BLaER1 treated with 17β-estradiol and CSF1 and Interleukin-3, amounts not matched to agents 10 nM and 100 nM (cell line): ENCODE measurements around the gene MLIP.
"Not testable (repeated sequence)": the region's sequence is repeated elsewhere in the genome, so short reads cannot be mapped to it uniquely, and the experiment has no call there.

ENCODE experiments used
- H3K27ac ChIP-seq, 11 experiments: shearing (Covaris generic); formaldehyde crosslinking; 2 replicates each; pipeline ENCODE4 v1.8.1; 2022
- H3K27me3 ChIP-seq, 11 experiments: shearing (Covaris generic); formaldehyde crosslinking; 2 replicates each; pipeline ENCODE4 v1.8.1; 2022
- H3K36me3 ChIP-seq, 11 experiments: shearing (Covaris generic); formaldehyde crosslinking; 2 replicates each; pipeline ENCODE4 v1.8.1; 2022
- H3K4me1 ChIP-seq, 10 experiments: shearing (Covaris generic); formaldehyde crosslinking; 2 replicates each; pipeline ENCODE4 v1.8.1; 2022
- H3K4me2 ChIP-seq, 11 experiments: shearing (Covaris generic); formaldehyde crosslinking; 2 replicates each; pipeline ENCODE4 v1.8.1; 2022
- H3K4me3 ChIP-seq, 10 experiments: shearing (Covaris generic); formaldehyde crosslinking; 2 replicates each; pipeline ENCODE4 v1.8.1; 2022
- H3K9ac ChIP-seq, 11 experiments: shearing (Covaris generic); formaldehyde crosslinking; 2 replicates each; pipeline ENCODE4 v1.8.1; 2022
- H3K9me3 ChIP-seq, 11 experiments: shearing (Covaris generic); formaldehyde crosslinking; replicated peaks in 1 of 11; 2 replicates each; pipeline ENCODE4 v1.8.1; 2022
- H4K20me1 ChIP-seq, 11 experiments: shearing (Covaris generic); formaldehyde crosslinking; 2 replicates each; pipeline ENCODE4 v1.8.1; 2022
- Cebpa-rat ChIP-seq, 11 experiments: shearing (Covaris generic); IDR thresholded peaks; 2 replicates each; pipeline ENCODE4 v1.8.1; 2022

The MLIP gene

GRCh38 chr6:54196905-54197304 lies 85.7 kb downstream of the MLIP start:
- Histone ChIP-seq H3K4me1 (peaks cover 0 to 9% (median 0%) of the 10 kb centered on the region in 10 experiments; a peak in 4 of 20 replicates), H3K9ac (no peak overlapping the region), H3K36me3 (no peaks in the 10 kb centered on the region), H3K9me3 (no peaks in the 10 kb centered on the region), H4K20me1 (no peaks in the 10 kb centered on the region), H3K4me3 (no peak overlapping the region), H3K27me3 (no peaks in the 10 kb centered on the region), H3K4me2 (no peak overlapping the region), H3K27ac (no peak overlapping the region)
- no peak for TF ChIP-seq Cebpa-rat (IDR thresholded peaks at IDR 0.05)

GRCh38 chr6:54198134-54198533 lies 86.9 kb downstream of the MLIP start:
- no peaks in the 10 kb centered on the region for H3K9me3 ChIP-seq
- H3K27me3 ChIP-seq: no peaks in the 10 kb centered on the region
- no peaks in the 10 kb centered on the region for H4K20me1 ChIP-seq
- no peaks in the 10 kb centered on the region for H3K36me3 ChIP-seq
- no peak overlapping the region for H3K4me3 ChIP-seq
- H3K4me2 ChIP-seq: peak overlapping the region in 4 of 11 experiments; percentile 5 to 41 (median 27); a peak in 4 of 22 replicates
- peak in 4 of 11 experiments; percentile 20 to 65 (median 52); a peak in 3 of 22 replicates for TF ChIP-seq Cebpa-rat (IDR thresholded peaks at IDR 0.05)
- H3K9ac ChIP-seq: no peak overlapping the region
- no peak overlapping the region for H3K27ac ChIP-seq
- peaks cover 0 to 9% (median 0%) of the 10 kb centered on the region in 10 experiments; a peak in 4 of 20 replicates for H3K4me1 ChIP-seq

- not testable (repeated sequence) for H3K27ac ChIP-seq, H3K27me3 ChIP-seq, H3K36me3 ChIP-seq, H3K9ac ChIP-seq, H3K4me1 ChIP-seq, H3K9me3 ChIP-seq, H3K4me2 ChIP-seq, H3K4me3 ChIP-seq, H4K20me1 ChIP-seq
Observed at GRCh38 chr6:54203474-54204035, 92.3 kb downstream of the MLIP start.

- Histone ChIP-seq H3K27ac (no peak overlapping the region), H3K9ac (no peak overlapping the region), H3K4me2 (no peak overlapping the region), H3K9me3 (0 out of 22 replicates have a peak, but pooled peaks cover 0 to 4% (median 0%) of the 10 kb centered on the region in 11 experiments), H3K27me3 (no peaks in the 10 kb centered on the region), H3K4me3 (no peak overlapping the region), H4K20me1 (no peaks in the 10 kb centered on the region), H3K36me3 (no peaks in the 10 kb centered on the region), H3K4me1 (no peaks in the 10 kb centered on the region)
- TF ChIP-seq Cebpa-rat (IDR thresholded peaks at IDR 0.05): no peak
Observed at GRCh38 chr6:54204921-54205591, 93.8 kb downstream of the MLIP start.

- Histone ChIP-seq H3K4me1 (no peaks in the 10 kb centered on the region), H3K4me3 (no peak overlapping the region), H3K27ac (no peak overlapping the region), H3K9me3 (0 out of 22 replicates have a peak, but pooled peaks cover 0 to 4% (median 0%) of the 10 kb centered on the region in 11 experiments), H3K9ac (no peak overlapping the region), H3K27me3 (no peaks in the 10 kb centered on the region), H4K20me1 (no peaks in the 10 kb centered on the region), H3K4me2 (no peak overlapping the region), H3K36me3 (no peaks in the 10 kb centered on the region)
- no peak for TF ChIP-seq Cebpa-rat (IDR thresholded peaks at IDR 0.05)
Observed at GRCh38 chr6:54206510-54206909, 95.3 kb downstream of the MLIP start.

- H4K20me1 ChIP-seq, H3K4me1 ChIP-seq, H3K27ac ChIP-seq, H3K4me2 ChIP-seq, H3K9ac ChIP-seq, H3K4me3 ChIP-seq, H3K9me3 ChIP-seq, H3K36me3 ChIP-seq, H3K27me3 ChIP-seq: not testable (repeated sequence)
Observed at GRCh38 chr6:54209983-54210382, 98.7 kb downstream of the MLIP start.

GRCh38 chr6:54214286-54214685 lies 103.0 kb downstream of the MLIP start:
- Histone ChIP-seq H3K9me3 (no peaks in the 10 kb centered on the region), H3K4me2 (no peak overlapping the region), H3K4me1 (peaks cover 6 to 21% (median 17%) of the 10 kb centered on the region in 10 experiments), H3K36me3 (no peaks in the 10 kb centered on the region), H3K27ac (no peak overlapping the region), H3K27me3 (no peaks in the 10 kb centered on the region), H3K9ac (no peak overlapping the region), H3K4me3 (no peak overlapping the region), H4K20me1 (no peaks in the 10 kb centered on the region)
- TF ChIP-seq Cebpa-rat (IDR thresholded peaks at IDR 0.05): no peak

- no peaks in the 10 kb centered on the region for H3K27me3 ChIP-seq
- no peak for TF ChIP-seq Cebpa-rat (IDR thresholded peaks at IDR 0.05)
- no peaks in the 10 kb centered on the region for H3K9me3 ChIP-seq
- H3K27ac ChIP-seq: no peak overlapping the region
- no peak overlapping the region for H3K4me3 ChIP-seq
- no peak overlapping the region for H3K9ac ChIP-seq
- no peaks in the 10 kb centered on the region for H4K20me1 ChIP-seq
- peaks cover 6 to 21% (median 17%) of the 10 kb centered on the region in 10 experiments for H3K4me1 ChIP-seq
- no peaks in the 10 kb centered on the region for H3K36me3 ChIP-seq
- H3K4me2 ChIP-seq: no peak overlapping the region
Observed at GRCh38 chr6:54216336-54216735, 105.1 kb downstream of the MLIP start.

GRCh38 chr6:54217018-54217417 lies 105.8 kb downstream of the MLIP start:
- Histone ChIP-seq H3K9ac (no peak overlapping the region), H3K9me3 (no peaks in the 10 kb centered on the region), H3K4me1 (peaks cover 6 to 21% (median 17%) of the 10 kb centered on the region in 10 experiments), H3K4me2 (peak overlapping the region in 10 of 11 experiments; percentile 2 to 58 (median 40); a peak in 17 of 22 replicates), H3K27ac (no peak overlapping the region), H4K20me1 (no peaks in the 10 kb centered on the region), H3K27me3 (no peaks in the 10 kb centered on the region), H3K36me3 (no peaks in the 10 kb centered on the region), H3K4me3 (no peak overlapping the region)
- no peak for TF ChIP-seq Cebpa-rat (IDR thresholded peaks at IDR 0.05)

- H3K4me3 ChIP-seq: no peak overlapping the region
- no peaks in the 10 kb centered on the region for H4K20me1 ChIP-seq
- H3K27me3 ChIP-seq: no peaks in the 10 kb centered on the region
- H3K4me2 ChIP-seq: no peak overlapping the region
- no peak overlapping the region for H3K9ac ChIP-seq
- no peak for TF ChIP-seq Cebpa-rat (IDR thresholded peaks at IDR 0.05)
- peaks cover 2 to 15% (median 12%) of the 10 kb centered on the region in 10 experiments for H3K4me1 ChIP-seq
- H3K9me3 ChIP-seq: peaks cover 0 to 12% (median 5%) of the 10 kb centered on the region in 11 experiments; a peak in 6 of 22 replicates
- H3K27ac ChIP-seq: no peak overlapping the region
- no peaks in the 10 kb centered on the region for H3K36me3 ChIP-seq
Observed at GRCh38 chr6:54222217-54222616, 111.0 kb downstream of the MLIP start.
